Lower leg skin (tissue), 4 donors: ENCODE results near the gene ST8SIA6. TPM values are rescaled to one million over a fixed set of nuclear protein-coding genes. Genes with fewer than 3 reads are reported as not detected.
"Not testable (repeated sequence)": the region's sequence is repeated elsewhere in the genome, so short reads cannot be mapped to it uniquely, and the experiment has no call there.

Experiments
- DNase-seq, 2 donors: peaks; one replicate each; pipeline ENCODE4 v3.0.0-alpha.2; 2019; ENCODE audit warnings: low spot score in 2 of 2
- H3K4me3 ChIP-seq: fragments of 200-600 bp; sonication (generic); 2 replicates; pipeline ENCODE4 v1.5.1; 2017; ENCODE audit warnings: mild to moderate bottlenecking, low read depth; ENCODE audit not compliant: poor library complexity, severe bottlenecking
- POLR2A ChIP-seq, 2 donors: fragments of 450-650 bp; IDR thresholded peaks; one replicate each; pipeline ENCODE4 v1.6.1; 2016 to 2017; ENCODE audit warnings: antibody characterized with exemption in 2 of 2, mild to moderate bottlenecking in 1 of 2, moderate library complexity in 1 of 2
- WGBS, 2 donors: methylation state at CpG; one replicate each; pipeline ENCODE4 v1.1.5; 2018; 5-methylcytosine and 5-hydroxymethylcytosine counted together
- intact Hi-C: fragments of 100-400 bp; cut with DNase I; formaldehyde crosslinking; loops from one replicate; pipeline ENCODE4 v1.15.0; 2023; ENCODE audit warnings: low total_unique reads
- total RNA-seq, 4 donors: library from RNA; depleted of rRNA; stranded (reverse); fragments of >200 nt; gene quantifications; one replicate each; pipeline ENCODE4 v1.1.0, GENCODE V29; 2016
- TF ChIP-seq, protein P1 (sequence below), 3 donors: fragments of 450-650 bp; IDR thresholded peaks; one replicate each; pipeline ENCODE4 v1.5.1; 2016; ENCODE audit warnings: antibody characterized with exemption in 3 of 3, mild to moderate bottlenecking in 3 of 3, moderate library complexity in 2 of 3

The ST8SIA6 gene, protein sequence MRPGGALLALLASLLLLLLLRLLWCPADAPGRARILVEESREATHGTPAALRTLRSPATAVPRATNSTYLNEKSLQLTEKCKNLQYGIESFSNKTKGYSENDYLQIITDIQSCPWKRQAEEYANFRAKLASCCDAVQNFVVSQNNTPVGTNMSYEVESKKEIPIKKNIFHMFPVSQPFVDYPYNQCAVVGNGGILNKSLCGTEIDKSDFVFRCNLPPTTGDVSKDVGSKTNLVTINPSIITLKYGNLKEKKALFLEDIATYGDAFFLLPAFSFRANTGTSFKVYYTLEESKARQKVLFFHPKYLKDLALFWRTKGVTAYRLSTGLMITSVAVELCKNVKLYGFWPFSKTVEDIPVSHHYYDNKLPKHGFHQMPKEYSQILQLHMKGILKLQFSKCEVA
- total RNA-seq = 1 to 10 TPM in 2 of 4 donors, under 1 TPM in 2; 0.34 to 2.8 (median 1.5) TPM

DNA sequence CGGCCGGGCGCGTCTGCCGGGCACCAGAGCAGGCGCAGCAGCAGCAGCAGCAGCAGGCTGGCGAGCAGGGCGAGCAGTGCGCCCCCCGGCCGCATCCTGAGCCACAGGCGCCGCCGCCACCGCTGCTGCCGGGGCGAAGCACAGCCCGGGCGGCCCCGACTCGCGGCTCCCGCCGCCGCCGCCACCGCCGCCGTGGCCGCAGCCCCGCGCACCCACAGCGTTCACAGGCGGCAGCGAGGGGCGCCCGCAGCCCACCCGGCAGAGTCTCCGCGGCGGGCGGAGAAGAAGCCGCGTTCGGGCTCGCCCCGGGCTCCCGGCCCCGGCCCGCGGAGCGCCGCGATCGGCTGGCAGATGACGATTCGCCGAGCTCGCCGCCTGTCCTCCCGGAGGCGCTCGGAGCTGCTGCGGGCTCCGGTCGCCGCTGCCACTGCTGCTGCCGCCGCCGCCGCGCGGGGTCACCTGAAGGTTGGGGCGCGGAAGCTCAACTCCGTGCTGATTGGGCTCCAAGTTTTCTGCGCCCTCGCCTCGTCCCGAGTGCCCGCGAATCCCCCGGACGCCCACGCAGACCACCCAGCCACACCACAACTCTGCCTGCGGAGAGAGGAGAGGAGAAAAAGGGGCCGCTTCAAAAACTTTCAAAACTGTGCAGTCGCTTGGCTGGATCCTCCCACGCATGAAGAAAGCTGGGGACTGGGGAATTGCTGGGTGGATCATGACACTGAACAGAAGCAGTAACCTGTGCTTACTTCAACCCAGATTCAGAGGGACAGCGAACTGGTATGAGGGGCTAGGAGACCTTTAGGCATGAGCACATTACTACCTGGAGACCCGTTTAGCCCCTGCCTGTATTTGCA is at the start of gene ST8SIA6:
Gene ST8SIA6 (minus strand): TSS at position 435 of the 854 bp plus-strand sequence. CDS start 340 bp downstream, at position 95.
- 16 to 21% methylated on average over 16 to 19 of the region's 91 CpGs for WGBS, 2 donors
- peak within 1 kb of the TSS; percentile 38 for H3K4me3 ChIP-seq
- DNase-seq = peak in 1 of 2 donors; percentile 21
- no peak for TF ChIP-seq POLR2A (IDR thresholded peaks at IDR 0.05)
- TF ChIP-seq, protein P1, sequence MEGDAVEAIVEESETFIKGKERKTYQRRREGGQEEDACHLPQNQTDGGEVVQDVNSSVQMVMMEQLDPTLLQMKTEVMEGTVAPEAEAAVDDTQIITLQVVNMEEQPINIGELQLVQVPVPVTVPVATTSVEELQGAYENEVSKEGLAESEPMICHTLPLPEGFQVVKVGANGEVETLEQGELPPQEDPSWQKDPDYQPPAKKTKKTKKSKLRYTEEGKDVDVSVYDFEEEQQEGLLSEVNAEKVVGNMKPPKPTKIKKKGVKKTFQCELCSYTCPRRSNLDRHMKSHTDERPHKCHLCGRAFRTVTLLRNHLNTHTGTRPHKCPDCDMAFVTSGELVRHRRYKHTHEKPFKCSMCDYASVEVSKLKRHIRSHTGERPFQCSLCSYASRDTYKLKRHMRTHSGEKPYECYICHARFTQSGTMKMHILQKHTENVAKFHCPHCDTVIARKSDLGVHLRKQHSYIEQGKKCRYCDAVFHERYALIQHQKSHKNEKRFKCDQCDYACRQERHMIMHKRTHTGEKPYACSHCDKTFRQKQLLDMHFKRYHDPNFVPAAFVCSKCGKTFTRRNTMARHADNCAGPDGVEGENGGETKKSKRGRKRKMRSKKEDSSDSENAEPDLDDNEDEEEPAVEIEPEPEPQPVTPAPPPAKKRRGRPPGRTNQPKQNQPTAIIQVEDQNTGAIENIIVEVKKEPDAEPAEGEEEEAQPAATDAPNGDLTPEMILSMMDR (IDR thresholded peaks at IDR 0.05) = no peak
- intact Hi-C loops = no loop called here

DNA sequence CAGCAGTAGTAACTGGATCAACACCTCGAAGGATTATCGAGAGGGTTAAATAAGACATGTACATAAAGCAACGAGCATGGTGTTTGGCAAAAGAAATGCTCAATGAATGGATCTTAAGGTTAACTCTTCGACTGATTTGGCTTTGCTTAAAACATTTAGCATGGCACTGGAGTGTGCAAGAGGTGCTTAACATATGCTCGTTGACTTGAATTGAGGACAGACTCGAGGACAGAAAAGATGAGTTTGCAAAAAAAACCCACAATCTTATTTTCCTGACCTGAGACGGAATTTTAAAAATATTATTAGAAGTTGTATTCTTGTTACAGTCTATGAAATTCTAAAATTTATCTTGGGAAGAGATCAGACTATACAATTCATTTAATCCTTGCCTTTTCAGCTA is 49.4 kb upstream of the ST8SIA6 start:
- intact Hi-C loops = no loop called here
- 76 to 78% methylated on average over 7 of the region's 7 CpGs for WGBS, 2 donors
- no peak for DNase-seq

DNA sequence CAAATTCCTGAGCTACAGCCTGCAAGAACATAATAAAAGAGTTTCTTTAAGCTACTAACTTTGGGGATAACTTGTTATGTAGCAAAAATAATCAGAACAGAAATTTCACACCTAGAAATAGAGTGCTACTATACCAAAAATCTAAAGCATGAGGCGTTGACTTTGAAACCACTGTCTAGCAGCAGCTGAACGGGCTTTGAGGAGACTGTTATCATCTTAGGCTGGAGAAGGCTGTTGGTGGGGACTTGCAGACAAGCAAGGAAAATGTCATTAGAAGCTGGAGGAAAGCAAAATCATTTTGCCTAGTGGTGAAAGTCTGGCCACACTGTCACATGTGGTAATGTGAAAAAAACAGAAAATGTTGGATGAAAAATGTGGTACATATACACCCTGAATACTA is 48.4 kb upstream of the ST8SIA6 start:
- TF ChIP-seq POLR2A (IDR thresholded peaks at IDR 0.05) = no peak
- TF ChIP-seq, protein P1 (IDR thresholded peaks at IDR 0.05) = no peak
- DNase-seq = no peak
- intact Hi-C loops = no loop called here
- no peak overlapping the region for H3K4me3 ChIP-seq
- WGBS, 2 donors = 80 to 86% methylated on average over 2 of the region's 2 CpGs

More for the DNA sequence above, 49.4 kb upstream of the ST8SIA6 start:
- TF ChIP-seq, protein P1 (IDR thresholded peaks at IDR 0.05) = no peak
- TF ChIP-seq POLR2A (IDR thresholded peaks at IDR 0.05) = no peak
- H3K4me3 ChIP-seq = no peak overlapping the region

DNA sequence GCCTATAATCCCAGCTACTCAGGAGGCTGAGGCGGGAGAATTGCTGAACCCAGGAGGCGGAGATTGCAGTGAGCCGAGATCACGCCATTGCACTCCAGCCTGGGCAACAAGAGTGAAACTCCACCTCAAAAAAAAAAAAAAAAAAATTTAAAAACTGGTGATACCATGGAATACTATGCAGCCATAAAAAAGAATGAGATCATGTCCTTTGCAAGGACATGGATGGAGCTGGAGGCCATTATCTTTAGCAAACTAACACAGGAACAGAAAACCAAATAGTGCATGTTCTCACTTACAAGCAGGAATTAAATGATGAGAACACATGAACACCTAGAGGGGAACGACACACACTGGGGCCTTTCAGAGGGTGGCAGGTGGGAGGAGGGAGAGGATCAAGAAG is 44.6 kb upstream of the ST8SIA6 start:
- H3K4me3 ChIP-seq, intact Hi-C loops, DNase-seq: not testable (repeated sequence)
- 95 to 97% methylated on average over 5 of the region's 5 CpGs for WGBS, 2 donors

DNA sequence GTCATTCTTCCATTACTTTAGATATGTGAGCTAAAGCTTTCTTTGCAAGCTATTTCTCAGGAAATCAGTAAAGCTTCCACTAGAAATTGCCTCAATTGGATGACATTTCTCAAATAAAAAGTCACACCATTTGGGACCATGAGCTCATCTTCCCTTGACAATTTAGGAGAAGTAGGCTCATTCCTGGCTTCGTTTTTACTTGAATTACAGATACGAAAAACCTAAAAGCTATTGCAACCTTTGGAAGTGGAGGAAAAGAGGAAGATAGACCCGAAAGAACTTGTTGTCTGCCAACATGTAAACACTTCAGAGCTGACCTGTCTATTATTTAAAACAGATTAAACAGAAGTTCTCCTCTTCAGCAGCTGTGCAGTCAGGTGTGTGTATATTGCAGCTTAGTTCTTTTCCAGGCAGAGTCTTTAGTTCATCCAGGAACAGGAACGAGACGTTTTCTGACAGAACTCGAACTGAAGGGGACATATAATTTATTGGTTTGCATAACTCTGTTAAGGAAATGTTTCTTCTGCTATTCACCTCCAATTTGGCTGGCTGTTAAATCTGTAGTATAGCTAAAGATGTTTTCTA is 43.1 kb upstream of the ST8SIA6 start:
- WGBS, 2 donors = 43 to 44% methylated on average over 6 of the region's 6 CpGs
- DNase-seq = no peak
- H3K4me3 ChIP-seq = no peak overlapping the region
- intact Hi-C loops = no loop called here
- TF ChIP-seq, protein P1 (IDR thresholded peaks at IDR 0.05) = no peak
- no peak for TF ChIP-seq POLR2A (IDR thresholded peaks at IDR 0.05)
